Activated CD8-positive, alpha-beta T cell treated with anti-CD3 and anti-CD28 coated beads for 36 hours (primary cell): ENCODE measurements around the gene NECTIN1. TPM values are rescaled to one million over a fixed set of nuclear protein-coding genes. Genes with fewer than 3 reads are reported as not detected.

Experiments used
- ATAC-seq: fragments of 200-7000 bp; cut with Tn5 transposase; one replicate; pipeline ENCODE4 v1.10.0; 2021; ENCODE audit warnings: mild to moderate bottlenecking, moderate library complexity
- CTCF ChIA-PET: fragments of 350-600 bp; sonication (Branson Sonifier 250); formaldehyde crosslinking; loops from one replicate; lab custom pipeline; 2021; ENCODE audit warnings: antibody characterized with exemption; lab: Charles Lee
- POLR2A ChIA-PET: fragments of 350-600 bp; sonication (Branson Sonifier 250); formaldehyde crosslinking; loops from one replicate; lab custom pipeline; 2021; ENCODE audit warnings: antibody characterized with exemption; lab: Charles Lee
- DNase-seq: peaks from one replicate; pipeline ENCODE4 v3.0.0-alpha.2; 2020
- H3K27ac Mint-ChIP-seq: one replicate; pipeline ENCODE4 v1.8.0; 2021; ENCODE audit warnings: mild to moderate bottlenecking, mixed read lengths
- H3K27me3 Mint-ChIP-seq: one replicate; pipeline ENCODE4 v1.8.0; 2021; ENCODE audit warnings: mixed read lengths
- H3K36me3 Mint-ChIP-seq: one replicate; pipeline ENCODE4 v1.8.0; 2021; ENCODE audit warnings: low read depth, mixed read lengths
- H3K4me1 Mint-ChIP-seq: one replicate; pipeline ENCODE4 v1.8.0; 2021; ENCODE audit warnings: low read depth, mixed read lengths
- H3K4me3 Mint-ChIP-seq: one replicate; pipeline ENCODE4 v1.8.0; 2021; ENCODE audit warnings: mild to moderate bottlenecking, moderate library complexity, mixed read lengths
- H3K9me3 Mint-ChIP-seq: one replicate; pipeline ENCODE4 v1.8.0; 2021; ENCODE audit warnings: mixed read lengths
- CTCF ChIP-seq: fragments of 200-600 bp; IDR thresholded peaks from one replicate; pipeline ENCODE4 v1.8.0; 2022; ENCODE audit warnings: antibody characterized with exemption, mild to moderate bottlenecking
- intact Hi-C: fragments of 100-400 bp; cut with micrococcal nuclease; formaldehyde crosslinking; loops from one replicate; pipeline ENCODE4 v1.10.0; 2022
- total RNA-seq, 2 experiments: library from RNA; stranded (reverse); gene quantifications; one replicate each; pipeline ENCODE4 v1.2.3, GENCODE V29; 2021

The NECTIN1 gene
- total RNA-seq, 2 experiments from 2014 or later, result 2.6 to 3.8 TPM

- POLR2A ChIA-PET, result no interaction called here
- H3K4me3 Mint-ChIP-seq, result no peak overlapping the region
- H3K27ac Mint-ChIP-seq, result no peak overlapping the region
- peaks cover 8% of the 10 kb centered on the region for H3K4me1 Mint-ChIP-seq
- ATAC-seq (no peak), DNase-seq (no peak)
- peaks cover 29% of the 10 kb centered on the region for H3K27me3 Mint-ChIP-seq
- TF ChIP-seq CTCF, result no peak
- CTCF ChIA-PET, result interaction anchor here (1.0 to 2.3 kb wide), 2 partner anchors 9 to 57 kb away, joined by 3 to 5 read pairs; no protein-coding TSS in a partner anchor
- H3K36me3 Mint-ChIP-seq, result no peaks in the 10 kb centered on the region
- intact Hi-C loops, result no loop called here
- H3K9me3 Mint-ChIP-seq, result no peaks in the 10 kb centered on the region
These were observed 1.9 kb upstream of the NECTIN1 start for GRCh38 chr11:119730789-119731386.

- H3K4me1 Mint-ChIP-seq, result peaks cover 8% of the 10 kb centered on the region
- H3K4me3 Mint-ChIP-seq, result peak overlapping the region; percentile 56
- intact Hi-C loops, result loop anchor here (5.0 kb wide), 1 partner anchor 43 kb away; no protein-coding TSS in a partner anchor
- no peak overlapping the region for H3K27ac Mint-ChIP-seq
- H3K27me3 Mint-ChIP-seq, result peaks cover 26% of the 10 kb centered on the region
- no peaks in the 10 kb centered on the region for H3K36me3 Mint-ChIP-seq
- ChIA-PET POLR2A (interaction anchor here (0.5 to 1.4 kb wide), 6 partner anchors 10 to 1880 kb away, joined by 3 to 4 read pairs (median 3); no protein-coding TSS in a partner anchor), CTCF (interaction anchor here (0.6 to 2.3 kb wide), 33 partner anchors 9 to 570 kb away, joined by 3 to 38 read pairs (median 5); no protein-coding TSS in a partner anchor)
- TF ChIP-seq CTCF, result no peak
- ATAC-seq (no peak), DNase-seq (peak; percentile 8)
- no peaks in the 10 kb centered on the region for H3K9me3 Mint-ChIP-seq
These were observed 1.1 kb upstream of the NECTIN1 start for GRCh38 chr11:119729951-119730613.

- no peaks in the 10 kb centered on the region for H3K36me3 Mint-ChIP-seq
- ATAC-seq, result peak; percentile 19
- CTCF ChIA-PET, result interaction anchor here (0.6 to 1.9 kb wide), 39 partner anchors 9 to 571 kb away, joined by 3 to 38 read pairs (median 4); no protein-coding TSS in a partner anchor
- no peaks in the 10 kb centered on the region for H3K9me3 Mint-ChIP-seq
- POLR2A ChIA-PET, result interaction anchor here (0.5 to 1.4 kb wide), 6 partner anchors 11 to 1879 kb away, joined by 3 to 4 read pairs (median 3); no protein-coding TSS in a partner anchor
- H3K27me3 Mint-ChIP-seq, result peaks cover 26% of the 10 kb centered on the region
- H3K27ac Mint-ChIP-seq, result no peak overlapping the region
- intact Hi-C loops, result loop anchor here (5.0 kb wide), 1 partner anchor 42 kb away; no protein-coding TSS in a partner anchor
- H3K4me1 Mint-ChIP-seq, result peaks cover 8% of the 10 kb centered on the region
- no peak for DNase-seq
- TF ChIP-seq CTCF, result peak; percentile 69
- peak overlapping the region; percentile 56 for H3K4me3 Mint-ChIP-seq
These were observed 554 bp upstream of the NECTIN1 start for GRCh38 chr11:119729581-119729927.

GRCh38 chr11:119728211-119728626 is 781 bp downstream of the NECTIN1 start:
- ChIA-PET POLR2A (no interaction called here), CTCF (interaction anchor here (0.6 to 2.2 kb wide), 3 partner anchors 11 to 198 kb away, joined by 3 to 11 read pairs (median 7); no protein-coding TSS in a partner anchor)
- Mint-ChIP-seq H3K27ac (no peak overlapping the region), H3K9me3 (no peaks in the 10 kb centered on the region), H3K4me3 (peak overlapping the region; percentile 69), H3K36me3 (no peaks in the 10 kb centered on the region), H3K27me3 (peaks cover 17% of the 10 kb centered on the region), H3K4me1 (peaks cover 8% of the 10 kb centered on the region)
- TF ChIP-seq CTCF, result no peak
- ATAC-seq (no peak), DNase-seq (peak; percentile 29)
- intact Hi-C loops, result loop anchor here (5.0 kb wide), 1 partner anchor 41 kb away; no protein-coding TSS in a partner anchor
